Vagina (tissue), 2 donors: ENCODE data around the gene NSUN6. TPM values are rescaled to one million over a fixed set of nuclear protein-coding genes. Genes with fewer than 3 reads are reported as not detected.

Experiments used
- DNase-seq, 2 donors: peaks; one replicate each; pipeline ENCODE4 v3.0.0-alpha.2; 2017; ENCODE audit errors: extremely low spot score in 2 of 2
- H3K27ac ChIP-seq: fragments of 200-600 bp; sonication (generic); one replicate; pipeline ENCODE4 v1.5.1; 2019
- H3K27me3 ChIP-seq: fragments of 200-600 bp; sonication (generic); one replicate; pipeline ENCODE4 v1.5.1; 2019
- H3K36me3 ChIP-seq, 2 donors: fragments of 200-600 bp; sonication (generic); one replicate each; pipeline ENCODE4 v1.5.1; 2017 to 2019
- H3K4me1 ChIP-seq: fragments of 200-600 bp; sonication (generic); one replicate; pipeline ENCODE4 v1.5.1; 2019
- H3K4me3 ChIP-seq, 2 donors: fragments of 200-600 bp; sonication (generic); 1 replicate in 1 of 2; 2 replicates in 1 of 2; pipeline ENCODE4 v1.5.1; 2016 to 2019
- H3K9me3 ChIP-seq: fragments of 200-600 bp; sonication (generic); one replicate; pipeline ENCODE4 v1.5.1; 2019
- POLR2A ChIP-seq, 2 donors: fragments of 450-650 bp; IDR thresholded peaks; one replicate each; pipeline ENCODE4 v1.6.1; 2017; ENCODE audit warnings: antibody characterized with exemption in 2 of 2, mild to moderate bottlenecking in 2 of 2, moderate library complexity in 2 of 2
- POLR2AphosphoS5 ChIP-seq, 2 donors: sonication (generic); formaldehyde crosslinking; IDR thresholded peaks; one replicate each; pipeline ENCODE4 v1.9.0; 2017; ENCODE audit warnings: antibody characterized with exemption in 2 of 2, mild to moderate bottlenecking in 2 of 2, low read depth in 1 of 2; ENCODE audit not compliant: insufficient read depth in 1 of 2
- intact Hi-C: fragments of 100-400 bp; cut with DNase I; formaldehyde crosslinking; loops from one replicate; pipeline ENCODE4 v1.15.1; 2023
- total RNA-seq: library from RNA; depleted of rRNA; stranded (reverse); fragments of >200 nt; gene quantifications from one replicate; pipeline ENCODE4 v1.2.3, GENCODE V29; 2016
- TF ChIP-seq, protein P1 (sequence below), 3 experiments: fragments of 450-650 bp in 2 of 3; fragments of 200-600 bp in 1 of 3; sonication (generic) in 1 of 3; IDR thresholded peaks; one replicate each; pipeline ENCODE4 v1.5.1; 2017 to 2019; ENCODE audit warnings: antibody characterized with exemption in 3 of 3, mild to moderate bottlenecking in 2 of 3, moderate library complexity in 2 of 3

The NSUN6 gene
- total RNA-seq, 1 donor from 2014 or later: 11.5 TPM

DNA sequence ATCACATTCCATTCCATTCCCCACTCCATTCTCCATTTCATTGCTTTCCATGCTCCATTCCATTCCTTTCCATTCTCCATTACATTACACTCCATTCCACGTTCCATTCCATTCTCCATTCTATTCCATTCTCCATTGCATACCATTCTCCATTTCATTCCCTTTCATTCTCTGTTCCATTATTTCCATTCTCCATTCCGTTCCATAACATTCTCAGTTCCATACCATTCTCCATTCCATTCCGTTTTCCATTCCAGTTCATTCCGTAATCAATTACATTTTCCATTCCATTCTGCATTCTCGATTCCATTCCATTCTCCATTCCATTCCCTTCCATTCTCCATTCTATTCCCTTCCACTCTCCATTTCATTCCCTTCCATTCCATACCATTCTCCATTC is 86.4 kb downstream of the NSUN6 start:
- intact Hi-C loops: no loop called here
- H3K9me3 ChIP-seq: no peaks in the 10 kb centered on the region
- DNase-seq: no peak
- TF ChIP-seq POLR2AphosphoS5 (IDR thresholded peaks at IDR 0.05; ENCODE audit: insufficient read depth in 1 of 2, low read depth in 1 of 2): no peak
- TF ChIP-seq, protein P1, sequence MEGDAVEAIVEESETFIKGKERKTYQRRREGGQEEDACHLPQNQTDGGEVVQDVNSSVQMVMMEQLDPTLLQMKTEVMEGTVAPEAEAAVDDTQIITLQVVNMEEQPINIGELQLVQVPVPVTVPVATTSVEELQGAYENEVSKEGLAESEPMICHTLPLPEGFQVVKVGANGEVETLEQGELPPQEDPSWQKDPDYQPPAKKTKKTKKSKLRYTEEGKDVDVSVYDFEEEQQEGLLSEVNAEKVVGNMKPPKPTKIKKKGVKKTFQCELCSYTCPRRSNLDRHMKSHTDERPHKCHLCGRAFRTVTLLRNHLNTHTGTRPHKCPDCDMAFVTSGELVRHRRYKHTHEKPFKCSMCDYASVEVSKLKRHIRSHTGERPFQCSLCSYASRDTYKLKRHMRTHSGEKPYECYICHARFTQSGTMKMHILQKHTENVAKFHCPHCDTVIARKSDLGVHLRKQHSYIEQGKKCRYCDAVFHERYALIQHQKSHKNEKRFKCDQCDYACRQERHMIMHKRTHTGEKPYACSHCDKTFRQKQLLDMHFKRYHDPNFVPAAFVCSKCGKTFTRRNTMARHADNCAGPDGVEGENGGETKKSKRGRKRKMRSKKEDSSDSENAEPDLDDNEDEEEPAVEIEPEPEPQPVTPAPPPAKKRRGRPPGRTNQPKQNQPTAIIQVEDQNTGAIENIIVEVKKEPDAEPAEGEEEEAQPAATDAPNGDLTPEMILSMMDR (IDR thresholded peaks at IDR 0.05): no peak
- no peak for TF ChIP-seq POLR2A (IDR thresholded peaks at IDR 0.05)
- peaks cover 0 to 8% of the 10 kb centered on the region in 2 donors for H3K36me3 ChIP-seq
- no peaks in the 10 kb centered on the region for H3K27me3 ChIP-seq
- no peaks in the 10 kb centered on the region for H3K4me1 ChIP-seq
- no peak overlapping the region for H3K4me3 ChIP-seq
- no peak overlapping the region for H3K27ac ChIP-seq

- intact Hi-C loops: no loop called here
- no peak overlapping the region for H3K4me3 ChIP-seq
- peaks cover 0 to 14% of the 10 kb centered on the region in 2 donors for H3K36me3 ChIP-seq
Observed at GRCh38 chr10:18563003-18563726, 88.2 kb downstream of the NSUN6 start.

GRCh38 chr10:18561861-18562551 is 89.4 kb downstream of the NSUN6 start:
- Histone ChIP-seq H3K4me3 (no peak overlapping the region), H3K4me1 (no peaks in the 10 kb centered on the region), H3K27me3 (no peaks in the 10 kb centered on the region), H3K9me3 (no peaks in the 10 kb centered on the region), H3K36me3 (peaks cover 0 to 14% of the 10 kb centered on the region in 2 donors), H3K27ac (no peak overlapping the region)
- intact Hi-C loops: no loop called here
- TF ChIP-seq POLR2AphosphoS5 (IDR thresholded peaks at IDR 0.05; ENCODE audit: insufficient read depth in 1 of 2, low read depth in 1 of 2) (no peak), POLR2A (IDR thresholded peaks at IDR 0.05) (no peak)
- TF ChIP-seq, protein P1 (IDR thresholded peaks at IDR 0.05): no peak
- no peak for DNase-seq

More at GRCh38 chr10:18563003-18563726, 88.2 kb downstream of the NSUN6 start:
- Histone ChIP-seq H3K9me3 (no peaks in the 10 kb centered on the region), H3K27me3 (no peaks in the 10 kb centered on the region), H3K4me1 (no peaks in the 10 kb centered on the region), H3K27ac (no peak overlapping the region)
- no peak for TF ChIP-seq POLR2A (IDR thresholded peaks at IDR 0.05)
- no peak for TF ChIP-seq POLR2AphosphoS5 (IDR thresholded peaks at IDR 0.05; ENCODE audit: insufficient read depth in 1 of 2, low read depth in 1 of 2)
- TF ChIP-seq, protein P1 (IDR thresholded peaks at IDR 0.05): no peak
- DNase-seq: no peak

DNA sequence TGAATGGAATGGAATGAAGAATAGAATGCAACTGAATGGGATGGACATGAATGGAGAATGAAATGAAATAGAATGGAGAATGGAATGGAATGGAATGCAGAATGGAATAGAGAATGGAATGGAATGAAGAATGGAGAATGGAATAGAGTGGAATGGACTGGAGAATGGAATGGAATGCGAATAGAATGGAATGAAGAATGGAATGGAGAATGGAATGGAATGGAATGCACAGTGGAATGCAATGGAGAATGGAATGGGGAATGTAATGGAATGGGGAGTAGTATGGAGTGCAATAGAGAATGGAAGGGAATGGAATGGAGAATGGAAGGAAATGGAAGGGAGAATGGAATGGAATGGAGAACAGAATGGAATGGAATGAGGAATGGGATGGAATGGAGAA is 93.4 kb downstream of the NSUN6 start:
- H3K27me3 ChIP-seq: no peaks in the 10 kb centered on the region
- TF ChIP-seq POLR2A (IDR thresholded peaks at IDR 0.05) (no peak), POLR2AphosphoS5 (IDR thresholded peaks at IDR 0.05; ENCODE audit: insufficient read depth in 1 of 2, low read depth in 1 of 2) (no peak)
- TF ChIP-seq, protein P1 (IDR thresholded peaks at IDR 0.05): no peak
- peaks cover 0 to 14% of the 10 kb centered on the region in 2 donors for H3K36me3 ChIP-seq
- H3K4me3 ChIP-seq: no peak overlapping the region
- no peaks in the 10 kb centered on the region for H3K9me3 ChIP-seq
- DNase-seq: no peak
- no peaks in the 10 kb centered on the region for H3K4me1 ChIP-seq
- intact Hi-C loops: no loop called here
- H3K27ac ChIP-seq: no peak overlapping the region
